GM21529 (cell line): ENCODE data around the gene SSH3.

Experiments
- ATAC-seq: cut with Tn5 transposase; IDR thresholded peaks from one replicate; pipeline ENCODE4 v1.9.1; 2021; ENCODE audit not compliant: unreplicated experiment

Gene SSH3

GRCh38 chr11:67291481-67292381, 11.6 kb upstream of the SSH3 start:
- no peak for ATAC-seq

DNA sequence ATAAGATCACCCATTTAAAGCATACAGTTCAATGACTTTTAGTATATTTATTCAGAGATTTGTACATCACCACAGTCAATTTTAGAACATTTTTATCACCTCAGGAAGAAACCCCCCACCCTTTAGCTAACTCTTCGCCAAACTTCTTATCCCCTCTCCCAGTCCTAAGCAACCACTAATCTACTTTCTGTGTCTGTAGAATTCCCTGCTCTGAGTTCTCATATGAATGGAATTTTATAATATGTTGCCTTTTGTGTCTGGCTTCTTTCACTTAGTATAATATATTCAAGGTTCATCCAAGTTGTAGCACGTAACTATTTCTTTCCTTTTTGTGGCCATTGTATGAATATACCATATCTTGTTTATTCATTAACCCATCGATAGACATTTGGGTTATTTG, 10.7 kb upstream of the SSH3 start:
- no peak for ATAC-seq

- ATAC-seq, result no peak
Observed at GRCh38 chr11:67293090-67293489, 10.2 kb upstream of the SSH3 start.

DNA sequence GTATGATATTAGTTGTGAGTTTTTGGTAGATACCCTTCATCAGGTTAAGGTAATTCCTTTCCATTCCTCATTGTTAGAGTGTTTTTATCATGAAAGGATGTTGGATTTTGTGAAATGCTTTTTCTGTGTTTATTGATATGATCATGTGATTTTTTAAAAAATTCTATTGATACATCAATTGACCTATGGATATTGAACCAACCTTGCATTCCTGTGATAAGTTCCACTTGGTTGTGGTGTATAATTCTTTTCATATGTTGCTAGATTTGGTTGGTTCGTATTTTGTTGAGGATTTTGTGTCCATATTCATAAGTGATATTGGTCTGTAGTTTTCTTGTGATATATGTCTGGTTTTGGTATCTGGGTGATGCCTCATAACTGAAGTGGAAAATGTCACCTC, 7.5 kb upstream of the SSH3 start:
- no peak for ATAC-seq

DNA sequence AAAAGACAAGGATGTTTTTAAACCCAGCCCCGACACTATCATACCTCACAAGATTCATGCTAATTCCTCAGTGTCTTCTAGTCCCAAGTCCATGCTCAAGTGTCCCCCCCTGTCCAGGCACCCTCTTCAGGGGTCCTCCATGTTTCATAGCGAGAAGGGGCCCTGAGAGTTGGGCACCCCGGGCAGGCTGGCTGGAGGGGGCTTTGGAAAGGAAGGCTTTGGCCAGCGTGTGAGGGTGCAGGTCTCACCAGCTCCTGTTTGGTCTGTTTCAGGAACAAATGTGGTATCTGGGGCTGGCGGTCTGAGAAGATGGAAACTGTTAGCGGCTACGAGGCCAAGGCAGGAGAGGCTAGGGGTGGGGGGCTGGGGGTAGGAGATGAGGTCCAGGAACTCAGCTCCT, 4.5 kb upstream of the SSH3 start:
- ATAC-seq, result no peak

DNA sequence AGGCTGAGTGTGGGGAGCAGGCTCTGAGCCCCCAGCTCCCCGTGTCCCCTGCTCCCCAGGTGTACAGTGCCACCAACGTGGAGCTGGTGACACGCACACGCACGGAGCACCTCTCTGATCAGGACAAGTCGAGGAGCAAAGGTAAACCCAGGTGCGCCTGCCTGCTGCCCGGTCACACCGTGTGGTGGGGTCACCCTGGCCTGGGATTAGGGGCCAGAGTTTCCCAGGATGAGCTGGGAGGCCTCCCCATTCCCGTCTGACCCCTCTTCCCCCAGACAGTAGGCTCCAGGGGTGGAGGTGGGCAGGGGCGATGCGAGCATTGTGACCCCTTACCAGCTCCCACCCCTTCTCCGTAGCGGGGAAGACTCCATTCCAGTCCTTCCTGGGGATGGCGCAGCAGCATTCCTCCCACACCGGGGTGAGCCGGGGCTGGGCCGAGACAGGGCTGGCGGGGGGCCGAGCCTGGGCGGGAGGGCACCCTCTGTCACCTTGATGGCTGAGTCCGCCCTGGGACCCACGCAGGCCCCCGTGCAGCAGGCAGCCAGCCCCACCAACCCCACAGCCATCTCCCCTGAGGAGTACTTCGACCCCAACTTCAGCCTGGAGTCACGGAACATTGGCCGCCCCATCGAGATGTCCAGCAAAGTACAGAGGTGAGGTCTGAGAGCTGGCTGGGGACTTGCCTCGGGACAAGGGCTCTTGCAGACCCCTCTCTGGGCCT, 3.7 kb upstream of the SSH3 start:
- no peak for ATAC-seq

DNA sequence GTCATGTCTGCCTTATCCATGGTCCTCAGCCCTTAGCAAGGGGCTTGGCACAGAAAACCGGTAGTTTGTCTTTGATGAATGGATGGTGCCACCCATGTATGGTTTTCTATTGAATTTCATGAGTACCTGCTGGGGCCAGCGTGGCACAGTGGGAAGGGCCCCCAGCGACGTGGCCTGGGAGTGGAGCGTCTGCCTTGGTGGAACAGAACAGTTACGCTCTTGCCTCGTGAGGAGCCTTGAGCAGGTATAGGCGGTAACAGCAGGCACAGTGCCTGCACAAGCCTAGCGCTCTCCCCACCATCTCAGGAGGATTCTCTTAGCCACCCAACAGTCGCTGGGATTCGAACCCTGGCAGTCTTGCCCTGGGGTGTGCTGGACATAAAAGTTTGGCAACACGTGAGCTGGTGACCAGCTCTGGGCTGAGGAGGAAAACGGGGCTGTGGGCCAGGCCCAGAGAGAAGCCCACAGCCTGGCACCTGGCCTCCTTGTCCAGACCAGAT, 3.0 kb upstream of the SSH3 start:
- ATAC-seq, result no peak

DNA sequence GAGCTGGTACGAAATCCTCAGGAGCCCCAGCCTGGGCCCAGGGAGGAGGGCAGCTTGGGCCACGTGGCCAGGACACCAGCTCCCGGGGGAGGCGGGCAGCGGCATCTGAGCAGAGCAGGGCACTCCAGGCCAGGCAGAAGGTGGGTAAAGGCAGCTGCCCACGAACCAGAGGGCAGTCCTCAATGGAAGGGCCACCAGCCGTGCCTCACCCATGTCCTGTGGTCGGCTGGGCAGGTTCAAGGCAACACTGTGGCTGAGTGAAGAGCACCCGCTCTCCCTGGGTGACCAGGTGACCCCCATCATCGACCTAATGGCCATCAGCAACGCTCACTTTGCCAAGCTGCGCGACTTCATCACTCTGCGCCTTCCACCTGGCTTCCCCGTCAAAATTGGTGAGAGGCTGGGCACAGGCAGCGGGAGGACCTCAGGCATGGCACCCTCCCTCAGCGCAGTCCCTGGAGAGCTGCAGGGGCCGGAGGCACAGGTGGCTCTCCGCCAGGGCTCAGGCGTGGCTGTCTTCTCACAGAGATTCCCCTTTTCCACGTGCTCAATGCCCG, 2.5 kb upstream of the SSH3 start:
- no peak for ATAC-seq

DNA sequence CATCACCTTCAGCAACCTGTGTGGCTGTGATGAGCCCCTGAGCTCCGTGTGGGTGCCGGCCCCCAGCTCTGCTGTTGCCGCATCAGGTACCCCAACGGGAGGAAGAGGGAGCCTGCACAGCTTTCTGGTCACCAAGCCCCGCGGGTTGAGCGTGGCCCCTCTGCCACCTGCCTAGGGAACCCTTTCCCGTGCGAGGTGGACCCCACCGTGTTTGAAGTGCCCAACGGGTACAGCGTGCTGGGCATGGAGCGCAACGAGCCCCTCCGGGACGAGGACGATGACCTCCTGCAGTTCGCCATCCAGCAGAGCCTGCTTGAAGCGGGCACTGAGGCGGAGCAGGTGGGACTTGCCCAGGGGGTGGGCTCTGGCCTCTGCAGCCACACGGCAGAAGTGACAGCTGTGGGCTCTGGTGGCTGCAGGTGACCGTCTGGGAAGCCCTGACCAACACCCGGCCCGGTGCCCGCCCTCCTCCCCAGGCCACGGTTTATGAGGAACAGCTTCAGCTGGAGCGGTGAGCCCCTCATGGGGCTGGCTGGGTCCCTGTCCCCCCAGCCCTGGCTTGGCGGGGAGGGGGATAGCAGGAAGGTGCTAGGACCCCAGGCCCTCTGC, 1.9 kb upstream of the SSH3 start:
- no peak for ATAC-seq

DNA sequence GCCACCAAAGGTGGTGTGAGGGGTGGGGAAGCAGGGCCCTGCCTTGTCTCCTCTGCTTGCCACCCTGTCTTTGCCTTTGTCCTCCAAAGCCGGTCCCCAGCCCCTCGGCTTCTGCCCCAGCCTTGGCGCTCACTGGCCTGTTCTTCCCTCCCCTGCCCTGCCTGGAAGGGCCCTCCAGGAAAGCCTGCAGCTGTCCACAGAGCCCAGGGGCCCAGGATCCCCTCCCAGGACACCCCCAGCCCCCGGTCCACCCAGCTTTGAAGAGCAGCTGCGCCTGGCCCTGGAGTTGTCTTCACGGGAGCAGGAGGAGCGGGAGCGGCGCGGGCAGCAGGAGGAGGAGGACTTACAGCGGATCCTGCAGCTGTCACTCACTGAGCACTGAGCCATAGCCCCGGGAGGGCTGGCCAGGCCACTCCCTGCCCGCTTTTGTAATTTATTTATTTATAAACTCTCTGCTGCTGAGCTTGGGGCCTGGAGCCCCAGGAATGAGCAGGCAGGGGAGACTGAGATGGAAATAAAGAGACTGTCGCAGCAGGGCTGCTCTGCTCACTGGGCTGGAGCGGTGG, 1.3 kb upstream of the SSH3 start:
- ATAC-seq, result no peak

DNA sequence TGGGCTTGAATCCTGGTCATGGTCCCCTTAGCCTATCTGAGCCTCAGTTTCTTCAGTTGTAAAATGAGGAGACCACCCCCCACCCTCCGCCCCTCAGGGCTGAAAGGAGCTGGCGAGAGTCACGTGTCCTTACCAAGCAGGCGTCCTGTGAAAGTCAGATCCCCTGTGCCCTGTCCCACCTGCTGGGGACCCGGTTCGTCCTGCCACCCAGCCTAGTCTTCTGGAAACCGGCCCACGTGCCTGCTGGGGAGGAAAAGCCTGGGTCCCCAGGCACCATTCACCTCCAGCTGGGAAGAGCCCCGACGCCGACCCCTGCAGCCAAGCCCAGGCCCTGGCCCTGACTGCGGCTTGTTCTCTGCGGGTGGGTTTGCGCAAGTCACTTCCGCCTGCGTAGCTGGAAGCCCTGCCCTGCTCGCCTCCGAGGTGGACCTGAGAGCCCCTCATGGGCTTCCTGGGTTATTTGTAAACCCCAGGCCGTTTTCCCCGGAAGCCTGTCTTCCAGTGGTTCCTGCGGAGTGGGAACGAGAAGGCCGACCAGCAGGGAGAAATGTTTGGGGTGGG, 679 bp upstream of the SSH3 start:
- ATAC-seq, result no peak

- ATAC-seq, result no peak
Observed at GRCh38 chr11:67303835-67304411, 593 bp downstream of the SSH3 start.

GRCh38 chr11:67304511-67305113, 1.3 kb downstream of the SSH3 start:
- ATAC-seq, result no peak

- no peak for ATAC-seq
Observed at GRCh38 chr11:67306769-67307544, 3.6 kb downstream of the SSH3 start.

DNA sequence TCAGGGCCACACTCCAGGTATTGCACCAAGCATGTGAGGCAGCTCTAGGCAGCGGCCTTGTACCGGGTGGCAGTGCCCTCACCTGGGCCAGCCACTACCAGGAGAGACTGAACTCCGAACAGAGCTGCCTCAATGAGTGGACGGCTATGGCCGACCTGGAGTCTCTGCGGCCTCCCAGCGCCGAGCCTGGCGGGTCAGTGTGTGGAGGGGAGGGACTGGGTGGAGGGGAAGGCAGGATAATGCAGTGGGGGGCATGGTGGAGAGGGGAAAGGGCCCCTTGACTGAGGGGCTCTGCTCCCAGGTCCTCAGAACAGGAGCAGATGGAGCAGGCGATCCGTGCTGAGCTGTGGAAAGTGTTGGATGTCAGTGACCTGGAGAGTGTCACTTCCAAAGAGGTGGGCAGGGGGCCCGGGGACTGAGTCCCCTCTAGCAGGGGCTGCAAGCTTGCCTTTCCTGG, 4.2 kb downstream of the SSH3 start:
- no peak for ATAC-seq

DNA sequence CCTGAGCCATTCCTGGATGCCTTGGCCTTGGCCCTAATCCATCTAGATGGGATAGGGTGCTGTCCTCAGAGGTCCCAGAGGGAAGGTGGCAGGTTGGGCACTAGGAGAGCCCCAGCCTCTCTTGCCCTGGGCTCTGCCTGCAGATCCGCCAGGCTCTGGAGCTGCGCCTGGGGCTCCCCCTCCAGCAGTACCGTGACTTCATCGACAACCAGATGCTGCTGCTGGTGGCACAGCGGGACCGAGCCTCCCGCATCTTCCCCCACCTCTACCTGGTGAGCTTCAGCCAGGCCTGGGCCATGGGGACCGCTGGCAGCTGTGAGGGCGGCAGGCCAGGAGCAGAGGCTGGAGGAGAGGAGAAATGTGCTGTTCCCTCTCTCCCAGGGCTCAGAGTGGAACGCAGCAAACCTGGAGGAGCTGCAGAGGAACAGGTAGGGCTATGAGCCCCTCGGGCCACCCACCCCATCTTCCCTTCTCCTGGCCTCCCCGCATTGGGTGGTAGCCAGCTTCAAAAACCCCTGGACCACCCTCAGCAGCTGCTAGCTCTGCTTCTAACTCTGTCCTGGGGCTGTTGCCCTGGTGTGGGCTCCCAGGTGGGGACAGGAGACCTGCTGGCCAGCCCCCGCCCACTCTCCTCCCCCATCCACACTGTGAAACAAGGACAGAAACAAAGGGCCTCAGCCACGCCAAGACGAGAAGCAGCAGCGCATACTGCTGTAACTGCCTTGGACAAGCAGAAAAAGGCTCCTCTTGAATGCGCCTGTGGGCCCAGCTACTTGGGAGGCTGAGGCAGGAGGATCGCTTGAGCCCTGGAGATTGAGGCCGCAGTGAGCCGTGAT, 4.9 kb downstream of the SSH3 start:
- no peak for ATAC-seq

GRCh38 chr11:67309166-67309565, 5.8 kb downstream of the SSH3 start:
- no peak for ATAC-seq

DNA sequence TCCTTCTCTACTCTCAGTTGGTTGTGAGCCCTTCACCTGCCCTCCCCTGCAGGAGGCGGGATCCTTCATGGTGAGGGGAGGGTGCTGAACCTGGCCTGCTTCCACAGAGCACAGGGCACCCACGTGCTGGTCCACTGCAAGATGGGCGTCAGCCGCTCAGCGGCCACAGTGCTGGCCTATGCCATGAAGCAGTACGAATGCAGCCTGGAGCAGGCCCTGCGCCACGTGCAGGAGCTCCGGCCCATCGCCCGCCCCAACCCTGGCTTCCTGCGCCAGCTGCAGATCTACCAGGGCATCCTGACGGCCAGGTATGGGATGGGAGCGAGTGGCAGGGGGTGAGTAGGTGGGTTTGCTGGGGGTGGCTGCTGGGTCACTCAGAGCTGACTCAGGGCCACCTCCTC, 6.3 kb downstream of the SSH3 start:
- ATAC-seq, result no peak
